ENCODE data around the gene FADS6.

FADS6 gene

GRCh38 chr17:74903034-74903433 is 9.6 kb upstream of the FADS6 start:
- TF ChIP-seq SIN3A (IDR thresholded peaks at IDR 0.05; ENCODE audit: borderline replicate concordance, insufficient read depth, low read length) (no peak), TAF1 (IDR thresholded peaks at IDR 0.05; ENCODE audit: borderline replicate concordance, insufficient read depth, low read length) (no peak), POLR2AphosphoS5 (IDR thresholded peaks at IDR 0.05; ENCODE audit: low read depth, low read length) (no peak), FOXP2 (optimal IDR thresholded peaks at IDR 0.05; ENCODE audit: borderline replicate concordance, extremely low read depth, extremely low read length, insufficient read depth) (no peak)
- TF ChIP-seq, protein P1, sequence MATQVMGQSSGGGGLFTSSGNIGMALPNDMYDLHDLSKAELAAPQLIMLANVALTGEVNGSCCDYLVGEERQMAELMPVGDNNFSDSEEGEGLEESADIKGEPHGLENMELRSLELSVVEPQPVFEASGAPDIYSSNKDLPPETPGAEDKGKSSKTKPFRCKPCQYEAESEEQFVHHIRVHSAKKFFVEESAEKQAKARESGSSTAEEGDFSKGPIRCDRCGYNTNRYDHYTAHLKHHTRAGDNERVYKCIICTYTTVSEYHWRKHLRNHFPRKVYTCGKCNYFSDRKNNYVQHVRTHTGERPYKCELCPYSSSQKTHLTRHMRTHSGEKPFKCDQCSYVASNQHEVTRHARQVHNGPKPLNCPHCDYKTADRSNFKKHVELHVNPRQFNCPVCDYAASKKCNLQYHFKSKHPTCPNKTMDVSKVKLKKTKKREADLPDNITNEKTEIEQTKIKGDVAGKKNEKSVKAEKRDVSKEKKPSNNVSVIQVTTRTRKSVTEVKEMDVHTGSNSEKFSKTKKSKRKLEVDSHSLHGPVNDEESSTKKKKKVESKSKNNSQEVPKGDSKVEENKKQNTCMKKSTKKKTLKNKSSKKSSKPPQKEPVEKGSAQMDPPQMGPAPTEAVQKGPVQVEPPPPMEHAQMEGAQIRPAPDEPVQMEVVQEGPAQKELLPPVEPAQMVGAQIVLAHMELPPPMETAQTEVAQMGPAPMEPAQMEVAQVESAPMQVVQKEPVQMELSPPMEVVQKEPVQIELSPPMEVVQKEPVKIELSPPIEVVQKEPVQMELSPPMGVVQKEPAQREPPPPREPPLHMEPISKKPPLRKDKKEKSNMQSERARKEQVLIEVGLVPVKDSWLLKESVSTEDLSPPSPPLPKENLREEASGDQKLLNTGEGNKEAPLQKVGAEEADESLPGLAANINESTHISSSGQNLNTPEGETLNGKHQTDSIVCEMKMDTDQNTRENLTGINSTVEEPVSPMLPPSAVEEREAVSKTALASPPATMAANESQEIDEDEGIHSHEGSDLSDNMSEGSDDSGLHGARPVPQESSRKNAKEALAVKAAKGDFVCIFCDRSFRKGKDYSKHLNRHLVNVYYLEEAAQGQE (IDR thresholded peaks at IDR 0.05; ENCODE audit: insufficient read depth in 1 of 2, low read depth in 2 of 2, low read length in 2 of 2), result no peak

GRCh38 chr17:74901353-74902135 is 8.1 kb upstream of the FADS6 start:
- TF ChIP-seq TAF1 (IDR thresholded peaks at IDR 0.05; ENCODE audit: borderline replicate concordance, insufficient read depth, low read length) (no peak), SIN3A (IDR thresholded peaks at IDR 0.05; ENCODE audit: borderline replicate concordance, insufficient read depth, low read length) (no peak), FOXP2 (optimal IDR thresholded peaks at IDR 0.05; ENCODE audit: borderline replicate concordance, extremely low read depth, extremely low read length, insufficient read depth) (no peak), POLR2AphosphoS5 (IDR thresholded peaks at IDR 0.05; ENCODE audit: low read depth, low read length) (no peak)
- TF ChIP-seq, protein P1 (IDR thresholded peaks at IDR 0.05; ENCODE audit: insufficient read depth in 1 of 2, low read depth in 2 of 2, low read length in 2 of 2), result no peak

DNA sequence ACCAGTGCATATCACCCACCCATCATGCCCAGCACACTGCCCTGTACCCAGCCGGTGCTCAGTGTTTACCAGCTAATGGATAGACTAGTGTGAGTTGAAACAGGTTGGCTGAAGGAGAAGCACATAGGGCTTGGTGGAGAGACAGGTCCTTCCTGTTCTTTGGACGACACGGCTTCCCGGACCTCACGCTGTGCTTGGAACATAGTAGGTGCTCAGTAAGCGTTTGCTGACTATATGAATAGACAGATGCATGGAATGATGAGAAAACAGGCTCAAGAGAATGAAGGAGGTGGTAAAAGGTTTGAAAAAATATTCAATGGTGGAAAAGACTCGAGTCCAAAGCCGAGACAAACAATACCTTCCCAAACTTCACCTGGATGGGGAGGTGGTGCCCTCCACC is 6.8 kb upstream of the FADS6 start:
- TF ChIP-seq, protein P1 (IDR thresholded peaks at IDR 0.05; ENCODE audit: insufficient read depth in 1 of 2, low read depth in 2 of 2, low read length in 2 of 2), result no peak
- TF ChIP-seq TAF1 (IDR thresholded peaks at IDR 0.05; ENCODE audit: borderline replicate concordance, insufficient read depth, low read length) (no peak), POLR2AphosphoS5 (IDR thresholded peaks at IDR 0.05; ENCODE audit: low read depth, low read length) (no peak), SIN3A (IDR thresholded peaks at IDR 0.05; ENCODE audit: borderline replicate concordance, insufficient read depth, low read length) (no peak), FOXP2 (optimal IDR thresholded peaks at IDR 0.05; ENCODE audit: borderline replicate concordance, extremely low read depth, extremely low read length, insufficient read depth) (no peak)

GRCh38 chr17:74898376-74898946 is 5.0 kb upstream of the FADS6 start:
- TF ChIP-seq FOXP2 (optimal IDR thresholded peaks at IDR 0.05; ENCODE audit: borderline replicate concordance, extremely low read depth, extremely low read length, insufficient read depth) (no peak), SIN3A (IDR thresholded peaks at IDR 0.05; ENCODE audit: borderline replicate concordance, insufficient read depth, low read length) (no peak), POLR2AphosphoS5 (IDR thresholded peaks at IDR 0.05; ENCODE audit: low read depth, low read length) (no peak), TAF1 (IDR thresholded peaks at IDR 0.05; ENCODE audit: borderline replicate concordance, insufficient read depth, low read length) (no peak)
- TF ChIP-seq, protein P1 (IDR thresholded peaks at IDR 0.05; ENCODE audit: insufficient read depth in 1 of 2, low read depth in 2 of 2, low read length in 2 of 2), result no peak
